ENCODE results near the gene IQGAP2. TPM values are rescaled to one million over a fixed set of nuclear protein-coding genes. Genes with fewer than 3 reads are reported as not detected.

Gene IQGAP2
- total RNA-seq, 2 donors from 2014 or later: 15.3 to 17.6 TPM

DNA sequence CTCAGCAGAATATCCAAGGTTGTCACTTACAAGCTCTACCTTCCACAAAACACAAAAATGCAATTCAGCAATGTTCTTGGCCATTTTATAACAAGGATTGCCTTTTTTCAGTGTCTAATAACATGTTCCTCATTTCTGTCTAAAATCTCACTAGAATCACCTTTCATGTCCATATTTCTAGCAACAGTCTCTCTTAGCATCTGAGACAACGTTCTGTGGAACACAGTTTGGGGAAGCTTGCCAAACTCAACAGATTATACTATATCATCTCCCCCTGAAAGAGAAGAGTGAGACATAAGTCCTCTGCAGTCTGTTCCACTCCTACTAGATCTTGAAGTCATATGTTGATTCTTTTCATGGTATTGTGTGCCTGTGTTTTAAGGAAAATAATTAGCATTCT lies 149.5 kb downstream of the IQGAP2 start:
- DNase-seq (ENCODE audit: low spot score) (no peak), ATAC-seq (ENCODE audit: insufficient number of reproducible peaks, low FRiP score, low read depth) (no peak)
- Histone ChIP-seq H3K36me3 (no peaks in the 10 kb centered on the region), H3K9me3 (no peaks in the 10 kb centered on the region), H3K4me1 (ENCODE audit: control insufficient read depth in 1 of 2, low read depth in 2 of 2) (no peaks in the 10 kb centered on the region), H3K4me3 (no peak overlapping the region), H3K27me3 (replicated peaks; ENCODE audit: insufficient read depth) (no peaks in the 10 kb centered on the region), H3K27ac (no peak overlapping the region)
- TF ChIP-seq, protein P1, sequence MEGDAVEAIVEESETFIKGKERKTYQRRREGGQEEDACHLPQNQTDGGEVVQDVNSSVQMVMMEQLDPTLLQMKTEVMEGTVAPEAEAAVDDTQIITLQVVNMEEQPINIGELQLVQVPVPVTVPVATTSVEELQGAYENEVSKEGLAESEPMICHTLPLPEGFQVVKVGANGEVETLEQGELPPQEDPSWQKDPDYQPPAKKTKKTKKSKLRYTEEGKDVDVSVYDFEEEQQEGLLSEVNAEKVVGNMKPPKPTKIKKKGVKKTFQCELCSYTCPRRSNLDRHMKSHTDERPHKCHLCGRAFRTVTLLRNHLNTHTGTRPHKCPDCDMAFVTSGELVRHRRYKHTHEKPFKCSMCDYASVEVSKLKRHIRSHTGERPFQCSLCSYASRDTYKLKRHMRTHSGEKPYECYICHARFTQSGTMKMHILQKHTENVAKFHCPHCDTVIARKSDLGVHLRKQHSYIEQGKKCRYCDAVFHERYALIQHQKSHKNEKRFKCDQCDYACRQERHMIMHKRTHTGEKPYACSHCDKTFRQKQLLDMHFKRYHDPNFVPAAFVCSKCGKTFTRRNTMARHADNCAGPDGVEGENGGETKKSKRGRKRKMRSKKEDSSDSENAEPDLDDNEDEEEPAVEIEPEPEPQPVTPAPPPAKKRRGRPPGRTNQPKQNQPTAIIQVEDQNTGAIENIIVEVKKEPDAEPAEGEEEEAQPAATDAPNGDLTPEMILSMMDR (IDR thresholded peaks at IDR 0.05): no peak

DNA sequence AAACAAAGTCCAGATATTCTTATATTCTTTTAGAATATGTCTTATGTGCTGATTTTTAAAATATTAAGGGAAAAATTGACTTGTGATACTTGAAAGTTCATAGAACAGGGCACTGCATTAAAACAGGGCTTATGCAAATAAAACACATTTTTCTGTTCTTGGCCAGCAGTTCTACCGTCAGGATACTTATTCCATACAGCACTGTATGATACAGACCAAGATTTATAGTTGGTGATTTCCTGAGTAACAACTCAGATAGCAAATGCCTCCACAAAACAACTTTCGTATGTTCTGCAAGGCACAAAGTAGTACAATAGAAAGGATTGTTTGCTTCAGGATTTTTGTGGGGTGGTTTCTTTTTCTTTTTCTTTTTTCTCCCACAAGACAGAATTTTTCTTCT lies 150.2 kb downstream of the IQGAP2 start:
- DNase-seq (ENCODE audit: low spot score): no peak

DNA sequence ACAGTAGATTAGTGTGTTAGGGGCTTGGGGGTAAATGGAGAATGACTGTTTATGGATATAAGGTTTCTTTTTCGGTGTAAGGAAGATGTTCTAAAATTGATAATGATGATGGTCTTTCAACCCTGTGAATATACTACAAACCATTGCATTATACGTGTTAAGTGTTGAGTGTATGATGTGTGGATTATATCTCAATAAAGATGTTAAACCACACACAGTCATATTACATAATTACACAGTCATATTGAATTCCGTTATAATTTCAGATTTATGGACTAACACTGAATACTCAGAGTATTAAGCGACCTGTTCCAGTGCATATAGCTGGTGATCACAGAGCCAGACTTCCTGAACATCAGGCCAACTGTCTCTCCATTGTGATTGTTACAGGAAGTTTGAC lies 152.0 kb downstream of the IQGAP2 start:
- H3K4me1 ChIP-seq (ENCODE audit: control insufficient read depth in 1 of 2, low read depth in 2 of 2): no peaks in the 10 kb centered on the region
- H3K9me3 ChIP-seq: no peaks in the 10 kb centered on the region
- TF ChIP-seq, protein P1 (IDR thresholded peaks at IDR 0.05): no peak
- H3K27me3 ChIP-seq (replicated peaks; ENCODE audit: insufficient read depth): no peaks in the 10 kb centered on the region
- H3K27ac ChIP-seq: no peak overlapping the region
- DNase-seq (ENCODE audit: low spot score) (no peak), ATAC-seq (ENCODE audit: insufficient number of reproducible peaks, low FRiP score, low read depth) (no peak)
- H3K36me3 ChIP-seq: no peaks in the 10 kb centered on the region
- H3K4me3 ChIP-seq: no peak overlapping the region

More for the DNA sequence above, 150.2 kb downstream of the IQGAP2 start:
- TF ChIP-seq, protein P1 (IDR thresholded peaks at IDR 0.05): no peak
- Histone ChIP-seq H3K9me3 (no peaks in the 10 kb centered on the region), H3K27me3 (replicated peaks; ENCODE audit: insufficient read depth) (no peaks in the 10 kb centered on the region), H3K4me1 (ENCODE audit: control insufficient read depth in 1 of 2, low read depth in 2 of 2) (no peaks in the 10 kb centered on the region), H3K4me3 (no peak overlapping the region), H3K36me3 (no peaks in the 10 kb centered on the region), H3K27ac (no peak overlapping the region)
- no peak for ATAC-seq (ENCODE audit: insufficient number of reproducible peaks, low FRiP score, low read depth)

DNA sequence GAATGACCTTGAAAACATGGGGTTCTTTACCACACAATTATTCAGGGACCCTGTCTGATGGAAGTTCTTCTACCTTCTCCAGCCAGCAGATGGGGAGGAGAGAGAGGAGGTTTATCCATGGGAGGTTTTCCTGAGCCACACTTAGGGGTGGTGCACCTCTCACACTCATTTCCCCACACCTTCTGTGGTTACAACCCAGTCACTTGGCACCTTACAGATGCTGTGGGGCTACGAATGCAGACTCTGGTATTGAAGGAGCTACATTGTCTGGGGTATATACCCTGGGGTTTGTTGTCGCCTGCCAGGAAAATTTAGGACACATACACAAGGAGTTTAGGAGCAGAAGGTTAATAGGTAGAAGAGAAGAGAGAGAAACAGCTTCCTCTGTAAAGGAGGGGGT lies 152.6 kb downstream of the IQGAP2 start:
- no peak for DNase-seq (ENCODE audit: low spot score)
- Histone ChIP-seq H3K27me3 (replicated peaks; ENCODE audit: insufficient read depth) (no peaks in the 10 kb centered on the region), H3K9me3 (no peaks in the 10 kb centered on the region), H3K4me1 (ENCODE audit: control insufficient read depth in 1 of 2, low read depth in 2 of 2) (no peaks in the 10 kb centered on the region), H3K4me3 (no peak overlapping the region), H3K27ac (no peak overlapping the region), H3K36me3 (no peaks in the 10 kb centered on the region)
- no peak for ATAC-seq (ENCODE audit: insufficient number of reproducible peaks, low FRiP score, low read depth)
- TF ChIP-seq, protein P1 (IDR thresholded peaks at IDR 0.05): no peak

DNA sequence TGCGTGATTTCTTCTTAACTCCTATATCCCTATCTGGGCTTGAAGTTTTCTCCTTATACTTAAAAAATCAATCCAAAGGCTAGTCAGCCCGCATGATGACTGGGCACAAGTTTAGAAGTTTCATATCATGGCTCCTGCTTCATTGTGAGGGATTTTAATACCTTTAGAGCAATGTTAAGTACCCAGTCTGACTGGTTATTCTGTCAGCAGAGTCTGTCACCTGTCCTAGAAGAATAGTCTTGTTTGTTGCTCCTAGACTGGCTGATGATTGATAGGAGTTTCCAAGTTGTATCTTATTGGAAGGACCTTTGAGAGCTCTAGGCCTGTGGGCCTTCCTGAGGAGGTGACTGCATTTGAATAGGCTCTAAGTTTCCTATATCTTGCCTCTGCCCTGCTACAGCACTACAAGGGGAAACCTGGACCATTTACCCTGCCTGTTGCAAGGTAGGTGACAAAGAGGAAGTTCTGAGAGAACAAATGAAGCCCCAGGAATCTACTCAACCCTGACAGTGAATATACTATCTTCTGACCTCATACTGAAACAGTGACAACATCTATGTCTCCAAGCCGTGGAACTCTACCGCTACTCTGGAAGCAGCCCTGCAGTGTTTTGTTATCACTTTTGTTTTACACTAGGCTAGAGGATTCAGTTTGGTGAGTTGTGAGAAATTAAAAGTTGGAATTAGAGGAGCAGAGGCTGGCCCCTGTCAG lies 153.6 kb downstream of the IQGAP2 start:
- no peaks in the 10 kb centered on the region for H3K36me3 ChIP-seq
- H3K4me3 ChIP-seq: no peak overlapping the region
- no peaks in the 10 kb centered on the region for H3K4me1 ChIP-seq (ENCODE audit: control insufficient read depth in 1 of 2, low read depth in 2 of 2)
- no peak for DNase-seq (ENCODE audit: low spot score)
- TF ChIP-seq, protein P1 (IDR thresholded peaks at IDR 0.05): no peak
- H3K9me3 ChIP-seq: no peaks in the 10 kb centered on the region
- H3K27ac ChIP-seq: no peak overlapping the region
- no peak for ATAC-seq (ENCODE audit: insufficient number of reproducible peaks, low FRiP score, low read depth)
- H3K27me3 ChIP-seq (replicated peaks; ENCODE audit: insufficient read depth): no peaks in the 10 kb centered on the region
